Measurements from ENCODE around the gene IL17REL. TPM values are rescaled to one million over a fixed set of nuclear protein-coding genes. Genes with fewer than 3 reads are reported as not detected.

Gene IL17REL
- total and polyA plus RNA-seq, 4 donors: 0.22 to 0.96 (median 0.38) TPM

GRCh38 chr22:49957826-49958365 is 54.7 kb downstream of the IL17REL start:
- Histone ChIP-seq H3K36me3 (ENCODE audit: control insufficient read depth, insufficient read depth, low read length) (peaks cover 11% of the 10 kb centered on the region), H3K27ac (ENCODE audit: low read depth, low read length) (no peak overlapping the region), H3K4me3 (ENCODE audit: low read depth, low read length) (no peak overlapping the region), H3K9me3 (ENCODE audit: control insufficient read depth, insufficient read depth, low read length) (no peaks in the 10 kb centered on the region), H3K27me3 (ENCODE audit: control insufficient read depth, insufficient read depth, low read length) (no peaks in the 10 kb centered on the region), H3K4me1 (ENCODE audit: control insufficient read depth, insufficient read depth, low read length) (peaks cover 26% of the 10 kb centered on the region)
- DNase-seq (ENCODE audit: low read depth in 4 of 6, low spot score in 6 of 6): no peak
- 83% methylated on average over 11 of the region's 12 CpGs for WGBS (ENCODE audit: insufficient coverage)

- Histone ChIP-seq H3K4me3 (ENCODE audit: low read depth, low read length) (no peak overlapping the region), H3K9me3 (ENCODE audit: control insufficient read depth, insufficient read depth, low read length) (no peaks in the 10 kb centered on the region), H3K27me3 (ENCODE audit: control insufficient read depth, insufficient read depth, low read length) (no peaks in the 10 kb centered on the region), H3K27ac (ENCODE audit: low read depth, low read length) (no peak overlapping the region), H3K4me1 (ENCODE audit: control insufficient read depth, insufficient read depth, low read length) (peaks cover 19% of the 10 kb centered on the region), H3K36me3 (ENCODE audit: control insufficient read depth, insufficient read depth, low read length) (peaks cover 5% of the 10 kb centered on the region)
- 87% methylated on average over 19 of the region's 20 CpGs for WGBS (ENCODE audit: insufficient coverage)
- no peak for DNase-seq (ENCODE audit: low read depth in 4 of 6, low spot score in 6 of 6)
These were observed 55.4 kb downstream of the IL17REL start for GRCh38 chr22:49956914-49957825.

GRCh38 chr22:49956418-49956770 is 56.2 kb downstream of the IL17REL start:
- Histone ChIP-seq H3K36me3 (ENCODE audit: control insufficient read depth, insufficient read depth, low read length) (no peaks in the 10 kb centered on the region), H3K4me3 (ENCODE audit: low read depth, low read length) (no peak overlapping the region), H3K4me1 (ENCODE audit: control insufficient read depth, insufficient read depth, low read length) (peaks cover 16% of the 10 kb centered on the region), H3K9me3 (ENCODE audit: control insufficient read depth, insufficient read depth, low read length) (no peaks in the 10 kb centered on the region), H3K27ac (ENCODE audit: low read depth, low read length) (no peak overlapping the region), H3K27me3 (ENCODE audit: control insufficient read depth, insufficient read depth, low read length) (no peaks in the 10 kb centered on the region)
- WGBS (ENCODE audit: insufficient coverage): 92% methylated on average over 15 of the region's 15 CpGs
- no peak for DNase-seq (ENCODE audit: low read depth in 4 of 6, low spot score in 6 of 6)

GRCh38 chr22:49955581-49956417 is 56.8 kb downstream of the IL17REL start:
- H3K4me1 ChIP-seq (ENCODE audit: control insufficient read depth, insufficient read depth, low read length): peaks cover 19% of the 10 kb centered on the region
- no peak overlapping the region for H3K4me3 ChIP-seq (ENCODE audit: low read depth, low read length)
- DNase-seq (ENCODE audit: low read depth in 4 of 6, low spot score in 6 of 6): no peak
- WGBS (ENCODE audit: insufficient coverage): 90% methylated on average over 22 of the region's 22 CpGs
- no peaks in the 10 kb centered on the region for H3K9me3 ChIP-seq (ENCODE audit: control insufficient read depth, insufficient read depth, low read length)
- H3K27ac ChIP-seq (ENCODE audit: low read depth, low read length): no peak overlapping the region
- no peaks in the 10 kb centered on the region for H3K27me3 ChIP-seq (ENCODE audit: control insufficient read depth, insufficient read depth, low read length)
- no peaks in the 10 kb centered on the region for H3K36me3 ChIP-seq (ENCODE audit: control insufficient read depth, insufficient read depth, low read length)

- WGBS (ENCODE audit: insufficient coverage): 84% methylated on average over 14 of the region's 15 CpGs
- no peaks in the 10 kb centered on the region for H3K27me3 ChIP-seq (ENCODE audit: control insufficient read depth, insufficient read depth, low read length)
- H3K4me3 ChIP-seq (ENCODE audit: low read depth, low read length): no peak overlapping the region
- no peaks in the 10 kb centered on the region for H3K9me3 ChIP-seq (ENCODE audit: control insufficient read depth, insufficient read depth, low read length)
- peaks cover 19% of the 10 kb centered on the region for H3K4me1 ChIP-seq (ENCODE audit: control insufficient read depth, insufficient read depth, low read length)
- H3K27ac ChIP-seq (ENCODE audit: low read depth, low read length): no peak overlapping the region
- no peak for DNase-seq (ENCODE audit: low read depth in 4 of 6, low spot score in 6 of 6)
- H3K36me3 ChIP-seq (ENCODE audit: control insufficient read depth, insufficient read depth, low read length): no peaks in the 10 kb centered on the region
These were observed 57.5 kb downstream of the IL17REL start for GRCh38 chr22:49954991-49955580.

- Histone ChIP-seq H3K27ac (ENCODE audit: low read depth, low read length) (no peak overlapping the region), H3K27me3 (ENCODE audit: control insufficient read depth, insufficient read depth, low read length) (no peaks in the 10 kb centered on the region), H3K4me1 (ENCODE audit: control insufficient read depth, insufficient read depth, low read length) (peaks cover 17% of the 10 kb centered on the region), H3K9me3 (ENCODE audit: control insufficient read depth, insufficient read depth, low read length) (no peaks in the 10 kb centered on the region), H3K4me3 (ENCODE audit: low read depth, low read length) (no peak overlapping the region), H3K36me3 (ENCODE audit: control insufficient read depth, insufficient read depth, low read length) (no peaks in the 10 kb centered on the region)
- no peak for DNase-seq (ENCODE audit: low read depth in 4 of 6, low spot score in 6 of 6)
- WGBS (ENCODE audit: insufficient coverage): 79% methylated on average over 8 of the region's 8 CpGs
These were observed 58.2 kb downstream of the IL17REL start for GRCh38 chr22:49954354-49954753.

- no peak overlapping the region for H3K4me3 ChIP-seq (ENCODE audit: low read depth, low read length)
- H3K9me3 ChIP-seq (ENCODE audit: control insufficient read depth, insufficient read depth, low read length): no peaks in the 10 kb centered on the region
- H3K27ac ChIP-seq (ENCODE audit: low read depth, low read length): no peak overlapping the region
- 89% methylated on average over 17 of the region's 18 CpGs for WGBS (ENCODE audit: insufficient coverage)
- H3K27me3 ChIP-seq (ENCODE audit: control insufficient read depth, insufficient read depth, low read length): no peaks in the 10 kb centered on the region
- no peaks in the 10 kb centered on the region for H3K36me3 ChIP-seq (ENCODE audit: control insufficient read depth, insufficient read depth, low read length)
- peaks cover 17% of the 10 kb centered on the region for H3K4me1 ChIP-seq (ENCODE audit: control insufficient read depth, insufficient read depth, low read length)
- no peak for DNase-seq (ENCODE audit: low read depth in 4 of 6, low spot score in 6 of 6)
These were observed 58.8 kb downstream of the IL17REL start for GRCh38 chr22:49953680-49954344.

GRCh38 chr22:49953027-49953679 is 59.4 kb downstream of the IL17REL start:
- no peak for DNase-seq (ENCODE audit: low read depth in 4 of 6, low spot score in 6 of 6)
- WGBS (ENCODE audit: insufficient coverage): 88% methylated on average over 18 of the region's 20 CpGs
- Histone ChIP-seq H3K36me3 (ENCODE audit: control insufficient read depth, insufficient read depth, low read length) (no peaks in the 10 kb centered on the region), H3K4me3 (ENCODE audit: low read depth, low read length) (no peak overlapping the region), H3K9me3 (ENCODE audit: control insufficient read depth, insufficient read depth, low read length) (no peaks in the 10 kb centered on the region), H3K27ac (ENCODE audit: low read depth, low read length) (no peak overlapping the region), H3K4me1 (ENCODE audit: control insufficient read depth, insufficient read depth, low read length) (peaks cover 15% of the 10 kb centered on the region), H3K27me3 (ENCODE audit: control insufficient read depth, insufficient read depth, low read length) (no peaks in the 10 kb centered on the region)

Data from spinal cord (tissue), 10 donors.